Prostate gland (tissue), 2 donors: ENCODE results near the gene PTBP3. TPM values are rescaled to one million over a fixed set of nuclear protein-coding genes. Genes with fewer than 3 reads are reported as not detected.

Source experiments
- small RNA-seq, 2 donors: library from RNA; depleted of rRNA; stranded (forward); fragments of <200 nt; gene quantifications; one replicate each; pipeline ENCODE3, GENCODE V24; 2016
- total RNA-seq, 2 donors: library from RNA; depleted of rRNA; stranded (reverse); fragments of >200 nt; gene quantifications; one replicate each; pipeline ENCODE4 v1.1.0, GENCODE V29; 2016

Gene PTBP3
- total RNA-seq, 2 donors from 2014 or later = 56.6 to 140 TPM

Small RNA genes lying within 50 kb of the gene (small RNA-seq; reads per million reads assigned to genes)
- gene RF00019 = 0 reads per million in 2 donors
- 0 reads per million in 2 donors for gene RN7SL430P
- gene RN7SL57P = 0 reads per million in 2 donors
- gene RNA5SP295 = 0 reads per million in 2 donors

Other genes starting within 250 kb of the PTBP3 start
- gene SUSD1, start 158.3 kb downstream of the PTBP3 start, total RNA-seq = 10 to 100 TPM; 10.6 to 34.8 TPM
- 10 to 100 TPM; 22.2 to 25.2 TPM for gene HSDL2, start 46.5 kb upstream of the PTBP3 start, total RNA-seq
- 10 to 100 TPM in 1 of 2 donors, 1 to 10 TPM in 1; 7.0 to 42.8 TPM for gene KIAA1958, start 153.2 kb upstream of the PTBP3 start, total RNA-seq